Hepatocyte (in vitro differentiated cells): ENCODE results near the gene CTPS2. TPM values are rescaled to one million over a fixed set of nuclear protein-coding genes. Genes with fewer than 3 reads are reported as not detected.
"Not testable (repeated sequence)": the region's sequence is repeated elsewhere in the genome, so short reads cannot be mapped to it uniquely, and the experiment has no call there.

Source experiments
- DNase-seq: peaks from one replicate; pipeline ENCODE4 v3.0.0-alpha.2; 2016; ENCODE audit warnings: low spot score
- H2AFZ ChIP-seq: fragments of 200-600 bp; sonication (generic); 2 replicates; pipeline ENCODE4 v1.6.0; 2016; ENCODE audit warnings: antibody characterized with exemption, mild to moderate bottlenecking
- H3K27ac ChIP-seq: fragments of 200-600 bp; sonication (generic); 2 replicates; pipeline ENCODE4 v1.5.1; 2016; ENCODE audit warnings: mild to moderate bottlenecking
- H3K27me3 ChIP-seq: fragments of 200-600 bp; sonication (generic); 2 replicates; pipeline ENCODE4 v1.6.1; 2016
- H3K36me3 ChIP-seq: fragments of 200-600 bp; sonication (generic); replicated peaks from 2 replicates; pipeline ENCODE4 v1.5.1; 2016; ENCODE audit warnings: low read depth; ENCODE audit not compliant: insufficient read depth
- H3K4me1 ChIP-seq: fragments of 200-600 bp; sonication (generic); 2 replicates; pipeline ENCODE4 v1.5.1; 2016; ENCODE audit warnings: mild to moderate bottlenecking, moderate library complexity; ENCODE audit not compliant: insufficient read depth
- H3K4me2 ChIP-seq: fragments of 200-600 bp; sonication (generic); 2 replicates; pipeline ENCODE4 v1.6.0; 2016
- H3K4me3 ChIP-seq: fragments of 200-600 bp; sonication (generic); 2 replicates; pipeline ENCODE4 v1.5.1; 2016; ENCODE audit warnings: mild to moderate bottlenecking
- H3K79me2 ChIP-seq: fragments of 200-600 bp; sonication (generic); 2 replicates; pipeline ENCODE4 v1.6.0; 2017; ENCODE audit warnings: mild to moderate bottlenecking
- H3K9me2 ChIP-seq: fragments of 200-600 bp; sonication (generic); replicated peaks from 2 replicates; pipeline ENCODE4 v1.6.0; 2017; ENCODE audit warnings: mild to moderate bottlenecking; ENCODE audit not compliant: insufficient read depth
- H3K9me3 ChIP-seq: fragments of 200-600 bp; sonication (generic); 2 replicates; pipeline ENCODE4 v1.5.1; 2016; ENCODE audit warnings: low read depth, mild to moderate bottlenecking
- H4K20me1 ChIP-seq: fragments of 200-600 bp; sonication (generic); 2 replicates; pipeline ENCODE4 v1.6.0; 2016; ENCODE audit warnings: mild to moderate bottlenecking; ENCODE audit not compliant: insufficient read depth, poor library complexity, severe bottlenecking
- EZH2 ChIP-seq: fragments of 200-600 bp; sonication (generic); IDR thresholded peaks from 2 replicates; pipeline ENCODE4 v1.6.1; 2016; ENCODE audit warnings: antibody characterized with exemption, mild to moderate bottlenecking, borderline replicate concordance
- EZH2phosphoT487 ChIP-seq: fragments of 200-600 bp; sonication (generic); IDR thresholded peaks from one replicate; pipeline ENCODE4 v1.6.1; 2018; ENCODE audit warnings: antibody characterized with exemption, mild to moderate bottlenecking, low read depth, moderate library complexity; ENCODE audit not compliant: unreplicated experiment, severe bottlenecking
- WGBS: methylation state at CpG from one replicate; pipeline ENCODE4 v1.1.6; 2016; ENCODE audit warnings: low lambda C conversion rate; ENCODE audit errors: missing lambda C conversion rate; 5-methylcytosine and 5-hydroxymethylcytosine counted together
- polyA plus RNA-seq: library from polyadenylated mRNA; unstranded; fragments of >200 nt; fragmentation: Nextera tagmentation; extraction: Ambion mirVana; gene quantifications from 2 replicates; pipeline ENCODE4 v1.2.1, GENCODE V29; 2016
- total RNA-seq: library from RNA; depleted of rRNA; stranded (reverse); fragments of >200 nt; gene quantifications from 2 replicates; pipeline ENCODE4 v1.2.3, GENCODE V29; 2014
- TF ChIP-seq, protein P1 (sequence below): fragments of 200-600 bp; sonication (generic); IDR thresholded peaks from 2 replicates; pipeline ENCODE4 v1.5.1; 2016; ENCODE audit warnings: antibody characterized with exemption, mild to moderate bottlenecking; ENCODE audit not compliant: poor library complexity

Gene CTPS2, protein sequence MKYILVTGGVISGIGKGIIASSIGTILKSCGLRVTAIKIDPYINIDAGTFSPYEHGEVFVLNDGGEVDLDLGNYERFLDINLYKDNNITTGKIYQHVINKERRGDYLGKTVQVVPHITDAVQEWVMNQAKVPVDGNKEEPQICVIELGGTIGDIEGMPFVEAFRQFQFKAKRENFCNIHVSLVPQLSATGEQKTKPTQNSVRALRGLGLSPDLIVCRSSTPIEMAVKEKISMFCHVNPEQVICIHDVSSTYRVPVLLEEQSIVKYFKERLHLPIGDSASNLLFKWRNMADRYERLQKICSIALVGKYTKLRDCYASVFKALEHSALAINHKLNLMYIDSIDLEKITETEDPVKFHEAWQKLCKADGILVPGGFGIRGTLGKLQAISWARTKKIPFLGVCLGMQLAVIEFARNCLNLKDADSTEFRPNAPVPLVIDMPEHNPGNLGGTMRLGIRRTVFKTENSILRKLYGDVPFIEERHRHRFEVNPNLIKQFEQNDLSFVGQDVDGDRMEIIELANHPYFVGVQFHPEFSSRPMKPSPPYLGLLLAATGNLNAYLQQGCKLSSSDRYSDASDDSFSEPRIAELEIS
- total RNA-seq (55.7 and 57.1 TPM in 2 replicates), polyA plus RNA-seq (25.4 and 26.2 TPM in 2 replicates)

DNA sequence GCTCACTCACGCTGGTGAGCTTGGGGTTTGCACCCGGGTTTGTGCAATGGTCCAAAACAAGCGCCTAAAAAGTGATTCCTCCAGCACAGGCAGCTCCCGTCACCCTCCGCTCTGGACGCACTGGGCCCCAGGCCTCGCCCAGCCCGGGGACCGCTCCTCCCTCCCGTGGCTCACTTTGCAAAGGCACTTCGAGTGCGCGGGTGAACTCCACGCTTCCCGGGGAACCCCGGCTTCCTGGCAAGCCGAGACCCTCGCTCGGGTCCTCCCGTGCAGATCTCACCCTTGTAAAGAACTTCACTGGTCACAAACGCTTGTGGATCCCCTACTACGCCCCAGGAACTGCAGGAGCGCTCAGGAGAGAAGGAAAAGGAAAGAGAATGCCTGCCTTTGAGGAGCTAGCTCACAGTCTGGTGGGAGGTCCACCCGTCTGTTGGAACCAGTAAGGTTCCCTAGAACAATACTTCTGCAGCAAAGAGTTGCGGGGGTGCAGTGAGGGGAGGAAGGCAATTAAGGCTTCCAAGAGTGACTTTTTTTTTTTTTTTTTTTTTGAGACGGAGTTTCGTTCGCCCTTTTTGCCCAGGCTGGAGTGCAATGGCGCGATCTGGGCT, at the start of gene CTPS2:
Gene CTPS2, minus strand, starts transcription at position 122 of the 608 bp plus-strand sequence. CDS start 9,767 bp downstream, outside the sequence.
- DNase-seq: peak; percentile 89
- H3K27ac ChIP-seq: peak within 1 kb of the TSS; percentile 87
- peak within 1 kb of the TSS; percentile 92 for H2AFZ ChIP-seq
- 10% methylated on average over 30 of the region's 30 CpGs for WGBS
- TF ChIP-seq EZH2 (no peak), EZH2phosphoT487 (no peak)
- TF ChIP-seq, protein P1, sequence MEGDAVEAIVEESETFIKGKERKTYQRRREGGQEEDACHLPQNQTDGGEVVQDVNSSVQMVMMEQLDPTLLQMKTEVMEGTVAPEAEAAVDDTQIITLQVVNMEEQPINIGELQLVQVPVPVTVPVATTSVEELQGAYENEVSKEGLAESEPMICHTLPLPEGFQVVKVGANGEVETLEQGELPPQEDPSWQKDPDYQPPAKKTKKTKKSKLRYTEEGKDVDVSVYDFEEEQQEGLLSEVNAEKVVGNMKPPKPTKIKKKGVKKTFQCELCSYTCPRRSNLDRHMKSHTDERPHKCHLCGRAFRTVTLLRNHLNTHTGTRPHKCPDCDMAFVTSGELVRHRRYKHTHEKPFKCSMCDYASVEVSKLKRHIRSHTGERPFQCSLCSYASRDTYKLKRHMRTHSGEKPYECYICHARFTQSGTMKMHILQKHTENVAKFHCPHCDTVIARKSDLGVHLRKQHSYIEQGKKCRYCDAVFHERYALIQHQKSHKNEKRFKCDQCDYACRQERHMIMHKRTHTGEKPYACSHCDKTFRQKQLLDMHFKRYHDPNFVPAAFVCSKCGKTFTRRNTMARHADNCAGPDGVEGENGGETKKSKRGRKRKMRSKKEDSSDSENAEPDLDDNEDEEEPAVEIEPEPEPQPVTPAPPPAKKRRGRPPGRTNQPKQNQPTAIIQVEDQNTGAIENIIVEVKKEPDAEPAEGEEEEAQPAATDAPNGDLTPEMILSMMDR: no peak
- H4K20me1 ChIP-seq: no peaks in the 10 kb centered on the region
- peak within 1 kb of the TSS; percentile 79 for H3K4me2 ChIP-seq
- H3K4me1 ChIP-seq: no peaks in the 10 kb centered on the region
- H3K9me3 ChIP-seq: no peaks in the 10 kb centered on the region
- no peaks in the 10 kb centered on the region for H3K36me3 ChIP-seq
- no peaks in the 10 kb centered on the region for H3K9me2 ChIP-seq
- peaks cover 43% of the 10 kb centered on the region for H3K79me2 ChIP-seq
- H3K27me3 ChIP-seq: no peaks in the 10 kb centered on the region
- peak within 1 kb of the TSS; percentile 46 for H3K4me3 ChIP-seq

DNA sequence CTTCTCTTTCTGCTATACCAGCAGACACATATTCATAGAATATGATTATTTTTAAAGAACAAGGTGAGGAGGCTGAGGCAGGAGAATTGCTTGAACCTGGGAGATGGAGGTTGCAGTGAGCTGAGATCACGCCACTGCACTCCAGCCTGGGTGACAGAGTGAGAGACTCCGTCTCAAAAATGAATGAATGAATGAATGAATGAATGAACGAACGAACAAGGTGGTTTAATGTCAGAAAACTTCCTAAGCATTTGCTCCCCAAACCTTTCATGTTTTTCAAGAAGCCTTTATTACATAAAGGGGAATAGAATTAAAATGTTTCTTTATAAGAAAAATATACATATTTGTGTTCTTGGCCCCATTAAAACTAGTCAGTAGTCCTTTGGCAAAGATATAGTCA, 49.0 kb upstream of the CTPS2 start:
- H3K27me3 ChIP-seq, H3K9me3 ChIP-seq, H3K27ac ChIP-seq, H3K4me3 ChIP-seq, H3K4me1 ChIP-seq, H4K20me1 ChIP-seq, H3K36me3 ChIP-seq, H3K79me2 ChIP-seq, H3K9me2 ChIP-seq, H3K4me2 ChIP-seq, DNase-seq, H2AFZ ChIP-seq: not testable (repeated sequence)
- WGBS: 96% methylated on average over 4 of the region's 4 CpGs

DNA sequence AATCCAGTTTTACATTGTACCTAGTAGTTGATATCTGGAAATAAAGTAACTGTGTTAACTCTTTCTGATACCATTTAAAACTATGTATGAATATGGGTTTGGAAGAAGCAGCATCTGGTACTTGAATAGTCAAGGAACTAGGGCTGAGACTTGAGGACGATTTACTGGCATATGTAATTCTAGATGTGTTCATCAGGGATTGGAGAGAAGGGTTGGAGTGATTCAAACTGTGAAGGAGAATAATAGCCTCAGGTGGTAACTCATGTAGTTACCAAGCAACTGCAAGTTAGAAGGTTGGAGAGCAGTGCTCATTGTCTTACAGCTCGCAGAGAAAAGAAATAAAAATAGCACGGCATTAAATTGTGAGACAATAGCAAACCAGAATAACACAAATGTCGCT, 44.3 kb upstream of the CTPS2 start:
- H2AFZ ChIP-seq: no peak overlapping the region
- H3K9me2 ChIP-seq: no peaks in the 10 kb centered on the region
- H3K9me3 ChIP-seq: no peaks in the 10 kb centered on the region
- no peak overlapping the region for H3K27ac ChIP-seq
- no peaks in the 10 kb centered on the region for H3K27me3 ChIP-seq
- no peak for DNase-seq
- WGBS: 93% methylated on average over 4 of the region's 4 CpGs
- H3K4me1 ChIP-seq: no peaks in the 10 kb centered on the region
- no peaks in the 10 kb centered on the region for H3K79me2 ChIP-seq
- H3K36me3 ChIP-seq: no peaks in the 10 kb centered on the region
- no peaks in the 10 kb centered on the region for H4K20me1 ChIP-seq
- TF ChIP-seq EZH2: no peak
- no peak for TF ChIP-seq EZH2phosphoT487
- no peak overlapping the region for H3K4me2 ChIP-seq
- no peak overlapping the region for H3K4me3 ChIP-seq

DNA sequence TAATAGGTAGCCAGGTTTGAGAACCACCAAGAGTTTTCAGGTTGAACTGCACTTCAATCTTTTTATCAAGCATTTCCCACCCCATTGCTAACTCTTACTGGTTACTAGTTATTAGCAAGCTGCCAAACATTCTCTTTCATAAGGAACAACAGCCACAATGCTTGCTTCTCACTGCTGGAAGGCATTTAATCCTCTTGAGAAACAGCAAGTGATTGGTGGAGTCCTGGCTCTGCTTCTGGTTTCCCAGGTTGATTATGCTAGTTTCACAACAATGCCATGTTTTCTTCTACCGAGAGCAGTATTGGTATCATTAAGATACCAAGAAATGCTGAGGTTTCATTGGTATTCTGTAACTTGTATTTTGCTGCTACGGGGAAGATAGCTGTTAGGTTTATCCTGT, 41.5 kb upstream of the CTPS2 start:
- Histone ChIP-seq H3K4me2 (no peak overlapping the region), H3K4me1 (no peaks in the 10 kb centered on the region), H3K27me3 (no peaks in the 10 kb centered on the region), H4K20me1 (no peaks in the 10 kb centered on the region), H3K79me2 (no peaks in the 10 kb centered on the region), H3K9me2 (no peaks in the 10 kb centered on the region), H2AFZ (no peak overlapping the region), H3K4me3 (no peak overlapping the region), H3K9me3 (no peaks in the 10 kb centered on the region), H3K36me3 (peaks cover 4% of the 10 kb centered on the region), H3K27ac (no peak overlapping the region)
- TF ChIP-seq, protein P1: no peak
- no peak for TF ChIP-seq EZH2phosphoT487
- DNase-seq: no peak
- 86% methylated on average over 2 of the region's 2 CpGs for WGBS
